ENCODE data around the gene DCANP1. TPM values are rescaled to one million over a fixed set of nuclear protein-coding genes. Genes with fewer than 3 reads are reported as not detected.

DCANP1 gene
- total RNA-seq, 4 donors from 2014 or later = not detected

DNA sequence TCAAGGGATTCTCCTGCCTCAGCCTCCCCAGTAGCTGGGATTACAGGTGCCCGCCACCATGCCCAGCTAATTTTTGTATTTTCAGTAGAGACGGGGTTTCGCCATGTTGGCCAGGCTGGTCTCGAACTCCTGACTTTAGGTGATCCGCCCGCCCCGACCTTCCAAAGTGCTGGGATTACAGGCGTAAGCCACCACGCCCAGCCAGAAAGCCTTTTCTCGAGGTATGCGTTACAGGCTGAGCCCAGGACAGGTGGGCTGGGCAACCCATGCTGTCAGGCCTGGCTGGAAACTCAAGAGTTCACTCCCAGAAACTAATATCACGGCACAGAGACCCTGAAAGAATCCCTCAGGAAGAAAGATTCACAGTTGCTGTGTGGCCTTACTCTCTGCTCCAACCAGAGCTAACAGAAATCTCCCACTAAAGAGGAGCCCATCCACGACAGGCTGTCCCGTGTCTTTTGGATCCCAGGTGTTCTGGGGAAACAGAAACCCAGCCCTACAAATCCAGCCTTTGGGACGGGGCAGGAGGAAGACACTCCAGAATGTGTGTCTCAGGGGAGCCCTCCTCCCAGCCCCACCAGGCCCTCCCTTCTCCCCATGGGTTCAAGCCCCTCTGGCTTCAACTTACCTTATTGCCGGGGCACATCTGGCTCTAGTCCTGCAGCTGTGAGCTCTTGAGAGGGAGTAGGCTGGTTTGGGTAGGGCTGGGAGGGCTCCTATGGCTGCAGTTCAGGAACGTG, 4.6 kb upstream of the DCANP1 start:
- in situ Hi-C loops (cut with MboI; ENCODE audit: low sequenced_read_pairs in 4 of 4) = loop anchor here in 3 of 4 donors (25.0 kb wide), 1 partner anchor 386 kb away; the partner anchor contains the start of gene SLC25A48 (in 3 of the 3)
- DNase-seq (no peak), ATAC-seq (no peak)
- intact Hi-C loops (cut with DNase I; ENCODE audit: low total_unique reads) = no loop called here
- H3K27ac ChIP-seq = no peak overlapping the region
- no peaks in the 10 kb centered on the region for H3K27me3 ChIP-seq
- H3K9me3 ChIP-seq = no peaks in the 10 kb centered on the region
- no peak overlapping the region for H3K4me3 ChIP-seq
- no peak for TF ChIP-seq POLR2A (IDR thresholded peaks at IDR 0.05)
- TF ChIP-seq, protein P1, sequence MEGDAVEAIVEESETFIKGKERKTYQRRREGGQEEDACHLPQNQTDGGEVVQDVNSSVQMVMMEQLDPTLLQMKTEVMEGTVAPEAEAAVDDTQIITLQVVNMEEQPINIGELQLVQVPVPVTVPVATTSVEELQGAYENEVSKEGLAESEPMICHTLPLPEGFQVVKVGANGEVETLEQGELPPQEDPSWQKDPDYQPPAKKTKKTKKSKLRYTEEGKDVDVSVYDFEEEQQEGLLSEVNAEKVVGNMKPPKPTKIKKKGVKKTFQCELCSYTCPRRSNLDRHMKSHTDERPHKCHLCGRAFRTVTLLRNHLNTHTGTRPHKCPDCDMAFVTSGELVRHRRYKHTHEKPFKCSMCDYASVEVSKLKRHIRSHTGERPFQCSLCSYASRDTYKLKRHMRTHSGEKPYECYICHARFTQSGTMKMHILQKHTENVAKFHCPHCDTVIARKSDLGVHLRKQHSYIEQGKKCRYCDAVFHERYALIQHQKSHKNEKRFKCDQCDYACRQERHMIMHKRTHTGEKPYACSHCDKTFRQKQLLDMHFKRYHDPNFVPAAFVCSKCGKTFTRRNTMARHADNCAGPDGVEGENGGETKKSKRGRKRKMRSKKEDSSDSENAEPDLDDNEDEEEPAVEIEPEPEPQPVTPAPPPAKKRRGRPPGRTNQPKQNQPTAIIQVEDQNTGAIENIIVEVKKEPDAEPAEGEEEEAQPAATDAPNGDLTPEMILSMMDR (IDR thresholded peaks at IDR 0.05 in 4 of 5, conservative IDR thresholded peaks at IDR 0.05 in 1 of 5) = no peak
- H3K36me3 ChIP-seq = no peaks in the 10 kb centered on the region
- no peaks in the 10 kb centered on the region for H3K4me1 ChIP-seq

DNA sequence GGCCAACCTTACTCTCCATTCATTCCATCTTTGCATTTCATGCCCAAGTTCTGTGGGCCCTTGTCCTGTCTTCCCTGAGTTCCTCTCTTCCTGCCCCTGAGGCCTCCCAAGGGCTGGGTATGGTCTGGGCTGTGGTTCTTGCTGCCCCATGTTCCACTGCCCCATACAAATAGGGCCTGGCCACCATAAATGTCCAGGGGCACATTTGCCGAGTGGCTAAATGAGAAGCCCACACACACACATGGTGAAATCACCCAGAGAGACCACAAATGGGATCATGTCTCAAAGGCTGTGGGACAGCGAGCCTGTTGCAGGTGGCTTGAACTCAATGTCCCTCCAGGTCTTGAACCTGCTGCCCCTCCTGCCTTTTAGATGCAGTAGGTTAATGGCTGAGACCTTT, 3.8 kb upstream of the DCANP1 start:
- in situ Hi-C loops (cut with MboI; ENCODE audit: low sequenced_read_pairs in 4 of 4) = loop anchor here in 3 of 4 donors (25.0 kb wide), 1 partner anchor 386 kb away; the partner anchor contains the start of gene SLC25A48 (in 3 of the 3)
- TF ChIP-seq POLR2A (IDR thresholded peaks at IDR 0.05) = no peak
- TF ChIP-seq, protein P1 (IDR thresholded peaks at IDR 0.05 in 4 of 5, conservative IDR thresholded peaks at IDR 0.05 in 1 of 5) = no peak
- no peaks in the 10 kb centered on the region for H3K27me3 ChIP-seq

DNA sequence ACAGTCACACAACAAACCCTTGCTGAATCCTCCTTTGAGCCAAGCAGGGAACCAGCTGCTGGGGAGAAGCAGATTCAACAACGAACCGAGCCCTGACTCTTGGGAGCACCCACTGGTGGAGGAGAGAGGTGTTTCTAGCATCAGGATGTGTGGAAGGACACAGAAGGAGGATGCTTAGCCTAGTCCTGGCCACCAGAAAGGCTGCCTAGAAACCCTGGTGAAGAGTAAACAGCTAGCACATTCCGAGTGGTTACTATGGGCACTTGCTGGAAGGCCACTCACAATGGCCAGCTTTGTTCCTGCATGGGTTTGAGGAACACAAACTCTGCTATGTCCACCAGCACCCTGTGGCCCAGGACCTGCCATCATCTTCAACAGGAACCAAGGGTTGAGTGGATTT, 3.2 kb upstream of the DCANP1 start:
- ATAC-seq (no peak), DNase-seq (no peak)
- no peaks in the 10 kb centered on the region for H3K36me3 ChIP-seq
- no peak overlapping the region for H3K27ac ChIP-seq
- H3K4me1 ChIP-seq = no peaks in the 10 kb centered on the region
- in situ Hi-C loops (cut with MboI; ENCODE audit: low sequenced_read_pairs in 4 of 4) = loop anchor here in 3 of 4 donors (25.0 kb wide), 1 partner anchor 387 kb away; the partner anchor contains the start of gene SLC25A48 (in 3 of the 3)
- intact Hi-C loops (cut with DNase I; ENCODE audit: low total_unique reads) = no loop called here
- H3K9me3 ChIP-seq = no peaks in the 10 kb centered on the region
- no peaks in the 10 kb centered on the region for H3K27me3 ChIP-seq
- TF ChIP-seq, protein P1 (IDR thresholded peaks at IDR 0.05 in 4 of 5, conservative IDR thresholded peaks at IDR 0.05 in 1 of 5) = no peak
- no peak for TF ChIP-seq POLR2A (IDR thresholded peaks at IDR 0.05)
- H3K4me3 ChIP-seq = no peak overlapping the region

More for the DNA sequence above, 3.8 kb upstream of the DCANP1 start:
- no peak for ATAC-seq
- no peaks in the 10 kb centered on the region for H3K4me1 ChIP-seq
- no peaks in the 10 kb centered on the region for H3K9me3 ChIP-seq
- H3K27ac ChIP-seq = no peak overlapping the region
- no peak overlapping the region for H3K4me3 ChIP-seq
- intact Hi-C loops (cut with DNase I; ENCODE audit: low total_unique reads) = no loop called here
- no peak for DNase-seq
- H3K36me3 ChIP-seq = no peaks in the 10 kb centered on the region

DNA sequence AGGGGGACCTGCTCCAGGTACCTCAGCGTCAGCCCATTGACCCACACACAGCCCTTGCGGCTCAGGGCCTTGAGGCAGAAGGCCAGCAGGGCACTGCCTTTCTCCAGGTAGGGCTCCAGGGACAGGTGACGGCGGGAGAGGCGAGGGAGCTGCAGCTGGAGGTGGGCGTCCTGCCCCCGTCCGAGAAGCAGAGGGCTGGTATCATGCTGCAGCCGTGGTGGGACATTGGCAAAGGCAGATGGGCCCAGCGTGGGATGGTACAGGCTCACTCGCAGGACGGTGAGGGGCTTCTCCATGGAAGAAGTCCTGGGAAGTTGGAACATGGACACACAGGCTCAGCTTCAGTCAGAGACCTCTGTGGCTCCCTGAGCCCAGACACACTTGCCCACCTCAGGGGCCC, 2.5 kb upstream of the DCANP1 start:
- no peaks in the 10 kb centered on the region for H3K9me3 ChIP-seq
- no peaks in the 10 kb centered on the region for H3K27me3 ChIP-seq
- intact Hi-C loops (cut with DNase I; ENCODE audit: low total_unique reads) (no loop called here), in situ Hi-C loops (cut with MboI; ENCODE audit: low sequenced_read_pairs in 4 of 4) (loop anchor here in 3 of 4 donors (25.0 kb wide), 1 partner anchor 388 kb away; the partner anchor contains the start of gene SLC25A48 (in 3 of the 3))
- no peak for TF ChIP-seq POLR2A (IDR thresholded peaks at IDR 0.05)
- TF ChIP-seq, protein P1 (IDR thresholded peaks at IDR 0.05 in 4 of 5, conservative IDR thresholded peaks at IDR 0.05 in 1 of 5) = no peak
- H3K27ac ChIP-seq = no peak overlapping the region
- H3K4me3 ChIP-seq = no peak overlapping the region
- DNase-seq (no peak), ATAC-seq (no peak)
- no peaks in the 10 kb centered on the region for H3K4me1 ChIP-seq
- H3K36me3 ChIP-seq = no peaks in the 10 kb centered on the region
